HG03039 (cell line): ENCODE results near the gene VSIG10.
A peak's percentile ranks its signal among the peaks of the same experiment; 100 is the strongest.
"Not testable (repeated sequence)": the region's sequence is repeated elsewhere in the genome, so short reads cannot be mapped to it uniquely, and the experiment has no call there.

ENCODE experiments used
- ATAC-seq: cut with Tn5 transposase; IDR thresholded peaks from one replicate; pipeline ENCODE4 v1.9.1; 2021; ENCODE audit warnings: mild to moderate bottlenecking, moderate library complexity; ENCODE audit not compliant: unreplicated experiment

The VSIG10 gene

GRCh38 chr12:118103601-118104382 lies at the start of gene VSIG10:
Gene VSIG10 (minus strand): TSS chr12:118104011. CDS start chr12:118103671, 340 bp downstream.
- no peak for ATAC-seq

- ATAC-seq: no peak
Measured at GRCh38 chr12:118151755-118152154, 47.9 kb upstream of the VSIG10 start.

- ATAC-seq: no peak
Measured at GRCh38 chr12:118150625-118151024, 46.8 kb upstream of the VSIG10 start.

- ATAC-seq: no peak
Measured at GRCh38 chr12:118148287-118148686, 44.5 kb upstream of the VSIG10 start.

GRCh38 chr12:118145798-118146156 lies 42.0 kb upstream of the VSIG10 start:
- no peak for ATAC-seq

GRCh38 chr12:118145113-118145797 lies 41.4 kb upstream of the VSIG10 start:
- no peak for ATAC-seq

GRCh38 chr12:118144499-118144898 lies 40.7 kb upstream of the VSIG10 start:
- ATAC-seq: no peak

GRCh38 chr12:118140825-118141224 lies 37.0 kb upstream of the VSIG10 start:
- ATAC-seq: no peak

- ATAC-seq: no peak
Measured at GRCh38 chr12:118137148-118137678, 33.4 kb upstream of the VSIG10 start.

GRCh38 chr12:118136559-118137003 lies 32.8 kb upstream of the VSIG10 start:
- ATAC-seq: peak; percentile 24

GRCh38 chr12:118135788-118136558 lies 32.2 kb upstream of the VSIG10 start, which contains the start of gene PEBP1:
Gene PEBP1 (plus strand): TSS chr12:118136124. CDS start chr12:118136210, 86 bp downstream.
- peak; percentile 93 for ATAC-seq

- not testable (repeated sequence) for ATAC-seq
Measured at GRCh38 chr12:118129436-118129835, 25.6 kb upstream of the VSIG10 start.

GRCh38 chr12:118127867-118128266 lies 24.1 kb upstream of the VSIG10 start:
- ATAC-seq: no peak

- ATAC-seq: no peak
Measured at GRCh38 chr12:118126119-118126757, 22.4 kb upstream of the VSIG10 start.

GRCh38 chr12:118125743-118126118 lies 21.9 kb upstream of the VSIG10 start:
- ATAC-seq: no peak

GRCh38 chr12:118124333-118124874 lies 20.6 kb upstream of the VSIG10 start:
- no peak for ATAC-seq

- ATAC-seq: no peak
Measured at GRCh38 chr12:118122264-118122663, 18.5 kb upstream of the VSIG10 start.

GRCh38 chr12:118120579-118121363 lies 17.0 kb upstream of the VSIG10 start:
- ATAC-seq: no peak

GRCh38 chr12:118119449-118119879 lies 15.7 kb upstream of the VSIG10 start:
- ATAC-seq: no peak

- ATAC-seq: no peak
Measured at GRCh38 chr12:118109088-118109487, 5.3 kb upstream of the VSIG10 start.
